ENCODE results near the gene GALNT1.

GALNT1 gene

GRCh38 chr18:35604369-35604768, 22.8 kb downstream of the GALNT1 start:
- no peak overlapping the region for H3K4me3 ChIP-seq (ENCODE audit: low read depth, low read length)
- no peak overlapping the region for H3K4me2 ChIP-seq (ENCODE audit: low read length)
- no peak overlapping the region for H2AFZ ChIP-seq
- H3K79me2 ChIP-seq = peaks cover 22% of the 10 kb centered on the region
- no peaks in the 10 kb centered on the region for H3K4me1 ChIP-seq
- no peaks in the 10 kb centered on the region for H3K36me3 ChIP-seq (ENCODE audit: control insufficient read depth, insufficient read depth, low read length)
- no peaks in the 10 kb centered on the region for H3K9me3 ChIP-seq (ENCODE audit: control insufficient read depth, low read length)
- no peak for TF ChIP-seq CTCF (IDR thresholded peaks at IDR 0.05)
- no peak overlapping the region for H3K27ac ChIP-seq
- H3K9ac ChIP-seq = no peak overlapping the region
- no peaks in the 10 kb centered on the region for H3K27me3 ChIP-seq (ENCODE audit: control insufficient read depth, insufficient read depth, low read length)

GRCh38 chr18:35605686-35606417, 24.3 kb downstream of the GALNT1 start:
- Histone ChIP-seq H3K4me3 (ENCODE audit: low read depth, low read length) (no peak overlapping the region), H3K9me3 (ENCODE audit: control insufficient read depth, low read length) (no peaks in the 10 kb centered on the region), H3K79me2 (peaks cover 22% of the 10 kb centered on the region), H3K27ac (no peak overlapping the region), H3K36me3 (ENCODE audit: control insufficient read depth, insufficient read depth, low read length) (no peaks in the 10 kb centered on the region), H3K27me3 (ENCODE audit: control insufficient read depth, insufficient read depth, low read length) (no peaks in the 10 kb centered on the region), H3K4me2 (ENCODE audit: low read length) (no peak overlapping the region), H2AFZ (no peak overlapping the region), H3K9ac (no peak overlapping the region), H3K4me1 (no peaks in the 10 kb centered on the region)
- TF ChIP-seq CTCF (IDR thresholded peaks at IDR 0.05) = no peak

GRCh38 chr18:35609236-35609635, 27.7 kb downstream of the GALNT1 start:
- Histone ChIP-seq H3K4me3 (ENCODE audit: low read depth, low read length) (no peak overlapping the region), H2AFZ (no peak overlapping the region), H3K36me3 (ENCODE audit: control insufficient read depth, insufficient read depth, low read length) (no peaks in the 10 kb centered on the region), H3K27ac (no peak overlapping the region), H3K9me3 (ENCODE audit: control insufficient read depth, low read length) (no peaks in the 10 kb centered on the region), H3K27me3 (ENCODE audit: control insufficient read depth, insufficient read depth, low read length) (no peaks in the 10 kb centered on the region), H3K4me2 (ENCODE audit: low read length) (no peak overlapping the region), H3K4me1 (no peaks in the 10 kb centered on the region), H3K9ac (no peak overlapping the region), H3K79me2 (peaks cover 14% of the 10 kb centered on the region)
- TF ChIP-seq CTCF (IDR thresholded peaks at IDR 0.05) = no peak

GRCh38 chr18:35610089-35610488, 28.5 kb downstream of the GALNT1 start:
- H3K36me3 ChIP-seq (ENCODE audit: control insufficient read depth, insufficient read depth, low read length) = no peaks in the 10 kb centered on the region
- H3K4me1 ChIP-seq = no peaks in the 10 kb centered on the region
- no peaks in the 10 kb centered on the region for H3K9me3 ChIP-seq (ENCODE audit: control insufficient read depth, low read length)
- no peaks in the 10 kb centered on the region for H3K27me3 ChIP-seq (ENCODE audit: control insufficient read depth, insufficient read depth, low read length)
- H3K79me2 ChIP-seq = peaks cover 11% of the 10 kb centered on the region
- no peak for TF ChIP-seq CTCF (IDR thresholded peaks at IDR 0.05)
- H3K27ac ChIP-seq = no peak overlapping the region
- H3K4me2 ChIP-seq (ENCODE audit: low read length) = no peak overlapping the region
- no peak overlapping the region for H3K4me3 ChIP-seq (ENCODE audit: low read depth, low read length)
- H3K9ac ChIP-seq = no peak overlapping the region
- H2AFZ ChIP-seq = no peak overlapping the region

- H3K27me3 ChIP-seq (ENCODE audit: control insufficient read depth, insufficient read depth, low read length) = no peaks in the 10 kb centered on the region
- H3K9ac ChIP-seq = no peak overlapping the region
- peaks cover 8% of the 10 kb centered on the region for H3K79me2 ChIP-seq
- H3K4me3 ChIP-seq (ENCODE audit: low read depth, low read length) = no peak overlapping the region
- H3K4me2 ChIP-seq (ENCODE audit: low read length) = no peak overlapping the region
- H3K9me3 ChIP-seq (ENCODE audit: control insufficient read depth, low read length) = no peaks in the 10 kb centered on the region
- no peaks in the 10 kb centered on the region for H3K36me3 ChIP-seq (ENCODE audit: control insufficient read depth, insufficient read depth, low read length)
- H3K4me1 ChIP-seq = no peaks in the 10 kb centered on the region
- no peak overlapping the region for H3K27ac ChIP-seq
- no peak for TF ChIP-seq CTCF (IDR thresholded peaks at IDR 0.05)
- no peak overlapping the region for H2AFZ ChIP-seq
Measured at GRCh38 chr18:35610724-35611123, 29.2 kb downstream of the GALNT1 start.

Data from parathyroid adenoma (tissue), 2 donors.